CMK (cell line): ENCODE data around the gene HEY2.

Source experiments
- DNase-seq: peaks from one replicate; pipeline ENCODE4 v3.0.0-alpha.2; 2010; ENCODE audit warnings: low read depth

Gene HEY2

GRCh38 chr6:125743604-125744003, 5.8 kb upstream of the HEY2 start:
- DNase-seq, result no peak

GRCh38 chr6:125745281-125746018, 4.0 kb upstream of the HEY2 start:
- no peak for DNase-seq

DNA sequence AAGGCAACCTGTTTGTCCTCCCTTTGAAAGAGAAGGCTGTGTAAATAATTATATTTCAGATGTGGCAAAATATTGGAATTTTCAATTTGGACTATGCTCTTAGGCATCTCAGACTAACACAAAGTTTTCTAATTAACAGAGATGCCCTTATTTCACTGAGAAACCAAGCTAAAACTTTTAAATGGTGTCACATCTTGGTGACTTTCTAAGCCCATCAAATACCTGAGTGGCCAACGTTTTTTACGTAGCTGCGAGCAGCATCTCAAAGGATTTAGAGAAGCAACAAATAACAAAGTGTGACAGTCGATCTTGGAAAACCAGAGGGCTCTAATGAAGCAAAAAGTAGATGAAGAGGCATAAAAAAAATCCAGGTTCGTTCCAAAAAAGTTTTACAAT, 3.4 kb upstream of the HEY2 start:
- no peak for DNase-seq

GRCh38 chr6:125746731-125747588, 2.5 kb upstream of the HEY2 start:
- no peak for DNase-seq

DNA sequence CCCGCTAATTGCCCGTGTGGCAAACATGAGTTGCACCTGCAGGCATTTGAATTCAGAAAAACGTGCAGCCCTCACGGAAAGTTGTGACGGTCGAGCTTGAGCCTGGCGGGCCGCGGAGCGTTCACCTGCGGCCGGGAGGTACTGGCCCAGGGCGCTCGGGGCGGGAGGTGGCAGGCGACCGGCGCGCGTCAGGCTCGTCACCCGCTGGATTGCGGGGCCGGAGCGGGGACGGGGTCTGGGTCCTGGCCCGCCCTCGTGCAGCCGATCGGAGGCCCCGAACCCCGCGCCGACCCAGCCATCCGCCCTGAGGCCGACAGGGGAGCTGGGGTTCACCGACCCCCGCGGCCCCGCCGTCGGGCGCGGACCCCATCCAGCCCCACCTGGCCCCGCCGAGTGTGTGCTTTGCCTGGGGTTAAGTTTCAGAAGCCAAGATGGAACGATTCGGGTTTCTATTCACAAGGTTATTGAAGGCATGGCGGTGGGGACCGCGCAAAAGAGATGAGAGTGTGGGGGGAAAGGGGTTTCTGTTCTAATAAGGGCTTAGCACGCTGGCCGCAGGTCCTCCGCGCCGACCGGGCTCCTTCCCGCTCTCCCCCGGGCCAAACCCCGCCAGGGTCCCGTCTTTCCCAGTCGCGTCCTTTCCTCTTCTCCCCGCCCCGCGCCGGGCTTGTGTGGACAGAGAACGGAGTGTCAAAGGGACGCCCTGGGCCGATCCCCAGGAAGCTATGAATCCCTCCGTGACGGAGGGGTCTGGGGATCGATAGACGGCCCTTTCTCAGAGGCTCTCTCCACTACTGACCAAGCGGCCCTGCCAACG, 1.6 kb upstream of the HEY2 start:
- no peak for DNase-seq

DNA sequence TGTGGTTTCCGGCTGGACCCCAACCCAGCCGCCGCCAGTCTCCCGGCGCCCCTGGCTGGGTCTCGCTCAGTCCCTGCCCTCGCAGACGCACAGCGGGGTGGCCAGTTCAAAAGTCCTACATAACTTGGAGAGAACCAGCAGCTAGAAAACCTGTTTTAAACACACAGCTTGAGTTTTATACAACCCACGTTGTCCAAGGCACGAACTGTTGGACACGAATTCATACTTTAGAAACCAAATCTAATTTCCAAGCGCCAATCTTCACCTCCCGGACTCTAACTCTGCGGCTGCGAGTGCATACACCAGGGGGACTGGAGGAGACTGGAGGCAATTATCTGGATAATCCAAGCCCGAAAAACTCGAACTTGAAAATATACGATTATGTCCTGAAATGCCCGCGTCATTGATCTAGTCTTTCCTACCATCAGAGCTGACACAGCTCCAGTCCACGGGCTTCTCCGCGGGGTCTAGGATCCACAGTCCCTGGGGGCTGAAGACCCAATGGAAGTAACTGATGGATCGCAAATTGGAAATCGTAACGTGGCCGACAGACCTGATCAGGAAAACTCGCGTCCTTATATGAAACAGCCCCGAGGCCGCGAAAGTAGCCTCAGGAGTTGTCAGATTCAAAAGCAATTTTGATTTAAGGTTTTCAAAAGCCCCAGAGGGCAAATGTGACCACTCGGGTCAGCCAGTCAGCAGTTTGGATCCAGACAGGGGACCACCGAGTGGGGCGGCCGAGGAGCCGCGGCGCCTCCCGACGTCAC, 843 bp upstream of the HEY2 start:
- no peak for DNase-seq

- no peak for DNase-seq
Measured at GRCh38 chr6:125749865-125750691, 646 bp downstream of the HEY2 start.

GRCh38 chr6:125750692-125751333, 1.4 kb downstream of the HEY2 start:
- DNase-seq, result no peak

- DNase-seq, result no peak
Measured at GRCh38 chr6:125751334-125751916, 2.0 kb downstream of the HEY2 start.

- no peak for DNase-seq
Measured at GRCh38 chr6:125752773-125753172, 3.3 kb downstream of the HEY2 start.

- no peak for DNase-seq
Measured at GRCh38 chr6:125753218-125753936, 3.9 kb downstream of the HEY2 start.

GRCh38 chr6:125753937-125754259, 4.5 kb downstream of the HEY2 start:
- no peak for DNase-seq

DNA sequence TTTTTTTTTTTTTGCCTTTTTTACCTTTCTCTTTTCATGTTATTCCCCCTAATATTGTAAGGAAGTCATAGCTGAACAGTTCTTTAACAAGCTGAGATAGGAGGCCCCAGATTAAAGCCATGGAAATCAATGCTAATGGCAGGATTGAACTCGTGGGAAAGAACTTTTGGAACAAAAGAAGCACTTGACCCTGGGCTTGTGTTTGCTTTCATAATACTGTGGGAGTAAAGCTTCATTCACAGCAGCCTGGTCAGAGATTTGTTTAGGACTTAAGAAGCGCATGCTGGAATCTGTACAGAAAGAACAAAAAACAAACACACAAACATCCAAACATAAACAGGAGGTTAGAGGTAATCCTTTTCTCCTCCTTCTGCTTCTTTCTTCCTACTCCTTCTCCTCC, 5.1 kb downstream of the HEY2 start:
- DNase-seq, result no peak

DNA sequence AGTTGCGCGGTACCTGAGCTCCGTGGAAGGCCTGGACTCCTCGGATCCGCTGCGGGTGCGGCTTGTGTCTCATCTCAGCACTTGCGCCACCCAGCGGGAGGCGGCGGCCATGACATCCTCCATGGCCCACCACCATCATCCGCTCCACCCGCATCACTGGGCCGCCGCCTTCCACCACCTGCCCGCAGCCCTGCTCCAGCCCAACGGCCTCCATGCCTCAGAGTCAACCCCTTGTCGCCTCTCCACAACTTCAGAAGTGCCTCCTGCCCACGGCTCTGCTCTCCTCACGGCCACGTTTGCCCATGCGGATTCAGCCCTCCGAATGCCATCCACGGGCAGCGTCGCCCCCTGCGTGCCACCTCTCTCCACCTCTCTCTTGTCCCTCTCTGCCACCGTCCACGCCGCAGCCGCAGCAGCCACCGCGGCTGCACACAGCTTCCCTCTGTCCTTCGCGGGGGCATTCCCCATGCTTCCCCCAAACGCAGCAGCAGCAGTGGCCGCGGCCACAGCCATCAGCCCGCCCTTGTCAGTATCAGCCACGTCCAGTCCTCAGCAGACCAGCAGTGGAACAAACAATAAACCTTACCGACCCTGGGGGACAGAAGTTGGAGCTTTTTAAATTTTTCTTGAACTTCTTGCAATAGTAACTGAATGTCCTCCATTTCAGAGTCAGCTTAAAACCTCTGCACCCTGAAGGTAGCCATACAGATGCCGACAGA, 9.9 kb downstream of the HEY2 start:
- no peak for DNase-seq

DNA sequence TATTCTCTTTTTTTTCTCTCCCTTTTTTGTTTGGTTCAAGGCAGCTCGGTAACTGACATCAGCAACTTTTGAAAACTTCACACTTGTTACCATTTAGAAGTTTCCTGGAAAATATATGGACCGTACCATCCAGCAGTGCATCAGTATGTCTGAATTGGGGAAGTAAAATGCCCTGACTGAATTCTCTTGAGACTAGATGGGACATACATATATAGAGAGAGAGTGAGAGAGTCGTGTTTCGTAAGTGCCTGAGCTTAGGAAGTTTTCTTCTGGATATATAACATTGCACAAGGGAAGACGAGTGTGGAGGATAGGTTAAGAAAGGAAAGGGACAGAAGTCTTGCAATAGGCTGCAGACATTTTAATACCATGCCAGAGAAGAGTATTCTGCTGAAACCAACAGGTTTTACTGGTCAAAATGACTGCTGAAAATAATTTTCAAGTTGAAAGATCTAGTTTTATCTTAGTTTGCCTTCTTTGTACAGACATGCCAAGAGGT, 10.6 kb downstream of the HEY2 start:
- no peak for DNase-seq

DNA sequence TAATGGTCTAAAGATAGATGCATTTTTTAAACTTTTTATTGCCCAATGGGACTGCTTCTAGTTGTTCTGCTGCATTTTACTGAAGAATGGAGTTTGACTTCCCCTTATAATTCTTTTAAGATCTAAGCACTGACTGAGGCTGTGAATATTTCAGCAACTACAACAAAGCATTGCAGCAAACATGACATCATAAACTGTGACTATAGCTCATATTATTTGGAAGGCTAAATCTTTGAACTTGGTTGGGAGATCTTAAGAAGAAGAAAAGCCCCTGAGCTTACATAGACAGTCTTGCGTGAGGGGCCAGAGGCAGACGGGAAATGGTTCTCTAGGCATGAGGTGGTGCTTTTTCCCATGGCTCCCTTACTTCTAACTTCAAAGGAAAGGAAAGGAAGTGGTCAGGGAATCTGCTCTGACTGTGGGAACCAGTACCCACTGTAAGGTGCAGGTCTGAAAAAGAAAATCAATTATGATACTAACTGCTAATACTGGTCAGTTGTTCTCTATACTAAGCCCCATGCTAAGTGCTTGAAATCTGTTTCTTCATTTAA, 14.8 kb downstream of the HEY2 start:
- DNase-seq, result no peak

GRCh38 chr6:125765944-125766343, 16.5 kb downstream of the HEY2 start:
- no peak for DNase-seq

DNA sequence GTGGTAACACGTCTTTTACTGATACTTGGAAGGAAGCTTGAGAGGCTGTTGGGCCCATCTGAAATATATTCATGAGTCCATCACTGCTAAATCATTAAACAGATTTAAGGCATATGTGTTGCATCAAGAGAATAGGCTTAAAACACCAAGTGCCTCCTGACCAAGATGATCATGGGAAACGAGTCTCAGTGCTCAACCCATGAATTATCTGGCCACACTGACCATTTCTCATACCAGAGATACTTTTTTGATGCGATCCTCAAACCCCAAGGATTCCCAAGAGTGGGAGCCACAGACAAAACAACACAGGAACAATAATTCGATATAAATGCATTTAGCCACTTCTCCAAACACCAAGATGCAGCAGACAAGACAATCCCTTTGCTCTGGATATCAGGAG, 17.2 kb downstream of the HEY2 start:
- DNase-seq, result no peak
